Measurements from ENCODE around the gene GRIK2. TPM values are rescaled to one million over a fixed set of nuclear protein-coding genes. Genes with fewer than 3 reads are reported as not detected.

The GRIK2 gene
- total and polyA plus RNA-seq, 5 donors from 2014 or later, result not detected

DNA sequence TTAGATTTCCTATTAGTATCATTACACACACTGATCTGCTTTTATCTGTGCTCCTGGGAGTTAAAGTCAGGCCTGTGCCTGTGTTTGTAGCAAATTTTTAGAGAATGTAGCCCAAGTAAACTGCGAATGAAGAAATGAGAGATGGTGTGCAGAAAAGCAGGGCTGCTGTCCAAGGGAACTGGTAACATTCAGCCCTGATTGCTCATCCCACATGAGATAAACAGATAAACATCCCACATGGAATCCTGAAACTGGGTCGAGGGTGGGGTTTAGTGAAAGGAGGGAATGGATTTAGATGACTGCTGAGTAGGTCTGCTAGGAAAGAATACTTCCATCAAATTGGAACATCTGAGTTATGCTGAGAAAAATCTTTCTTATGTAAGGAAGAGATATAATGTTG is 69.1 kb downstream of the GRIK2 start:
- ATAC-seq (ENCODE audit: low read depth in 2 of 2), result no peak

DNA sequence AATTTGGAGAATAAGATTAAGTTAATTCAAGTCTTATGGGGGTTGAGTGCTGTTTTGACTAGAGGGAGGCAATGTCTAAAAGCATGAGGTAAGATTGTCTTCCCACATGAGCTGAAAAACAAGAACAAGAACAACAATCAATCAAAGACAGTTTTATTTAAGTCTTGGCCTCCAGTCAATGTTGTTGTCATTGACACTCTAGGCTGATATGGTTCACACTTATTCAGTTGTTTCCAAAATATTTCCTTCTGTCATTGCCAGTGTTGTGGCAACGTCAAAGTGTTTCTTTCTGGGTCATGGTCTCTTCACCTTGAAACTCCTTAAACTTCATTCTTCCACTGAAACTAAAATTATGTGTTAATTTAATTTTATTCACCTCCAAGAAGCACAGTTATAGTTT is 72.4 kb downstream of the GRIK2 start:
- Histone ChIP-seq H3K27ac (ENCODE audit: insufficient read depth, low read length, poor library complexity, severe bottlenecking) (no peak overlapping the region), H3K27me3 (ENCODE audit: control insufficient read depth, insufficient read depth, low read length) (no peaks in the 10 kb centered on the region), H3K36me3 (ENCODE audit: control insufficient read depth, insufficient read depth, low read length) (no peaks in the 10 kb centered on the region), H3K4me1 (ENCODE audit: control insufficient read depth, insufficient read depth, low read length, poor library complexity, severe bottlenecking) (no peaks in the 10 kb centered on the region), H3K4me3 (ENCODE audit: low read depth, low read length) (no peak overlapping the region), H3K9me3 (ENCODE audit: control insufficient read depth in 2 of 2, low read length in 2 of 2) (no peaks in the 10 kb centered on the region)
- H3K9me3 Mint-ChIP-seq, result peaks cover 0 to 9% (median 5%) of the 10 kb centered on the region in 7 donors
- no peaks in the 10 kb centered on the region for H3K36me3 Mint-ChIP-seq
- no peak for ATAC-seq (ENCODE audit: low read depth in 2 of 2)
- H3K4me1 Mint-ChIP-seq, result no peaks in the 10 kb centered on the region
- no peak overlapping the region for H3K27ac Mint-ChIP-seq
- H3K27me3 Mint-ChIP-seq, result no peaks in the 10 kb centered on the region
- H3K4me3 Mint-ChIP-seq, result no peak overlapping the region
- no peak for DNase-seq

More for the DNA sequence above, 69.1 kb downstream of the GRIK2 start:
- Histone ChIP-seq H3K36me3 (ENCODE audit: control insufficient read depth, insufficient read depth, low read length) (no peaks in the 10 kb centered on the region), H3K4me1 (ENCODE audit: control insufficient read depth, insufficient read depth, low read length, poor library complexity, severe bottlenecking) (no peaks in the 10 kb centered on the region), H3K27ac (ENCODE audit: insufficient read depth, low read length, poor library complexity, severe bottlenecking) (no peak overlapping the region), H3K4me3 (ENCODE audit: low read depth, low read length) (no peak overlapping the region), H3K9me3 (ENCODE audit: control insufficient read depth in 2 of 2, low read length in 2 of 2) (no peaks in the 10 kb centered on the region), H3K27me3 (ENCODE audit: control insufficient read depth, insufficient read depth, low read length) (no peaks in the 10 kb centered on the region)
- Mint-ChIP-seq H3K27ac (no peak overlapping the region), H3K4me1 (no peaks in the 10 kb centered on the region), H3K9me3 (peaks cover 0 to 8% (median 2%) of the 10 kb centered on the region in 7 donors), H3K36me3 (no peaks in the 10 kb centered on the region), H3K27me3 (no peaks in the 10 kb centered on the region), H3K4me3 (no peak overlapping the region)
- no peak for DNase-seq

DNA sequence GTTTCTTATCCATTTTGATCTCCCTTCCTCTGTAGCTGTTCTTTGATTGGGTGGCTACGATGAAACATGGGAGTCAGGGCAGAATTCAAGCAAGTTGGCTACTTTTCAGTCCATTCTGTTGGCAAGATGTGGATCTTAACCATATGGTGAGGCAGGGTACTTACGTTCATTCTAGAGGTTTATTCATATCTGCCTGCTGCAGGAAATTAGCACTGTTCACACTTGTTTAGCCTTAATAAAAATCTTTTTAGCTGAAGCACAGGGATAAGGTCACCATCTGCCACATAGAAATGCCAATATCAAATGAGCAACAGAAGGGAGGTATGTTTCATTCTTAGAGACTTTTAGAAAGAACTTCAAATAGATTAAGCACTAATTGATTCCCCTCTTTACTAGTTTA is 83.9 kb downstream of the GRIK2 start:
- Histone ChIP-seq H3K27me3 (ENCODE audit: control insufficient read depth, insufficient read depth, low read length) (no peaks in the 10 kb centered on the region), H3K4me1 (ENCODE audit: control insufficient read depth, insufficient read depth, low read length, poor library complexity, severe bottlenecking) (no peaks in the 10 kb centered on the region), H3K9me3 (ENCODE audit: control insufficient read depth in 2 of 2, low read length in 2 of 2) (no peaks in the 10 kb centered on the region), H3K27ac (ENCODE audit: insufficient read depth, low read length, poor library complexity, severe bottlenecking) (no peak overlapping the region), H3K4me3 (ENCODE audit: low read depth, low read length) (no peak overlapping the region), H3K36me3 (ENCODE audit: control insufficient read depth, insufficient read depth, low read length) (no peaks in the 10 kb centered on the region)
- Mint-ChIP-seq H3K4me1 (no peaks in the 10 kb centered on the region), H3K9me3 (peaks cover 0 to 6% (median 3%) of the 10 kb centered on the region in 7 donors), H3K27me3 (no peaks in the 10 kb centered on the region), H3K27ac (no peak overlapping the region), H3K4me3 (no peak overlapping the region), H3K36me3 (no peaks in the 10 kb centered on the region)
- DNase-seq (no peak), ATAC-seq (ENCODE audit: low read depth in 2 of 2) (no peak)

GRCh38 chr6:101478891-101479290 is 85.4 kb downstream of the GRIK2 start:
- H3K9me3 Mint-ChIP-seq, result peaks cover 0 to 7% (median 5%) of the 10 kb centered on the region in 7 donors
- Histone ChIP-seq H3K4me3 (ENCODE audit: low read depth, low read length) (no peak overlapping the region), H3K4me1 (ENCODE audit: control insufficient read depth, insufficient read depth, low read length, poor library complexity, severe bottlenecking) (no peaks in the 10 kb centered on the region), H3K27me3 (ENCODE audit: control insufficient read depth, insufficient read depth, low read length) (no peaks in the 10 kb centered on the region), H3K27ac (ENCODE audit: insufficient read depth, low read length, poor library complexity, severe bottlenecking) (no peak overlapping the region), H3K9me3 (ENCODE audit: control insufficient read depth in 2 of 2, low read length in 2 of 2) (no peaks in the 10 kb centered on the region), H3K36me3 (ENCODE audit: control insufficient read depth, insufficient read depth, low read length) (no peaks in the 10 kb centered on the region)
- no peaks in the 10 kb centered on the region for H3K4me1 Mint-ChIP-seq
- ATAC-seq (ENCODE audit: low read depth in 2 of 2), result no peak
- no peaks in the 10 kb centered on the region for H3K36me3 Mint-ChIP-seq
- H3K4me3 Mint-ChIP-seq, result no peak overlapping the region
- H3K27ac Mint-ChIP-seq, result no peak overlapping the region
- no peaks in the 10 kb centered on the region for H3K27me3 Mint-ChIP-seq
- no peak for DNase-seq

DNA sequence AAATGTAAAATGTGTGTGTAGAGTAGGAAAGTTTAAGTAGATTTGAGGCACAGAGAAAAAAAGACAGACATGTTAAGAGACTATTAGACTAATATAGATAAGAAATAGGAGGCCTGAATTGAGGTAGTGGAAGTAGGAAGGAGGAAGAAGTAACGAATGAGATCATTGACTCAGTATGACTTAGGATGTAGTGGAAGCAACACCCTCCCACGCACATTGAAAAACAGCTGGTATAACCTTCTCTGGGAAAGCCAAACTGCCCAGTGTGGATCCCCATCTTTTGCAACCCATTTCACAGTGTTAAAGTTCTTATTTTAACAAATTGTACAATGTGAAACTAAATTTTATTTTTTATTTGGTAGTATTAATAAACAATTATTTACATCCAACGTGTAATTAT is 89.1 kb downstream of the GRIK2 start:
- Histone ChIP-seq H3K27me3 (ENCODE audit: control insufficient read depth, insufficient read depth, low read length) (no peaks in the 10 kb centered on the region), H3K36me3 (ENCODE audit: control insufficient read depth, insufficient read depth, low read length) (no peaks in the 10 kb centered on the region), H3K4me1 (ENCODE audit: control insufficient read depth, insufficient read depth, low read length, poor library complexity, severe bottlenecking) (no peaks in the 10 kb centered on the region), H3K4me3 (ENCODE audit: low read depth, low read length) (no peak overlapping the region), H3K9me3 (ENCODE audit: control insufficient read depth in 2 of 2, low read length in 2 of 2) (no peaks in the 10 kb centered on the region), H3K27ac (ENCODE audit: insufficient read depth, low read length, poor library complexity, severe bottlenecking) (no peak overlapping the region)
- Mint-ChIP-seq H3K27ac (no peak overlapping the region), H3K4me1 (no peaks in the 10 kb centered on the region), H3K4me3 (no peak overlapping the region), H3K9me3 (peaks cover 0 to 9% (median 4%) of the 10 kb centered on the region in 7 donors), H3K36me3 (no peaks in the 10 kb centered on the region), H3K27me3 (no peaks in the 10 kb centered on the region)
- DNase-seq (no peak), ATAC-seq (ENCODE audit: low read depth in 2 of 2) (no peak)

DNA sequence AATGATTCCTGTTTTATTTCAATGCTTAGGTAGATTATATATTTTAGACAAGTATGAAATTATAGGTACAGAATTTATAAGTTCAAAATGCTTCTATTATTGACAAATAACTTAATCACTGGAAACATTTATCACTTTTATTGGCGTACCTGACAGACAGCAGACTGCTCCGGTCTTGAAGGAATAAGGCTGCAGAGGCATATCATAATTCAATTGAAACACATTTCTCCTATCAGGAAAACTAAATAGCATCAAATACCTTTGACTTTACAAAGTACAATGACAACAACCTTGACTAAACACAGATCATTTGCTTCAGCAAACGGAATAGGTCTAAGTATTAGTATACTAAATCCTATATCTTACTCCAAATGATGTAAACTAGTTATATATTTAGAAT is 91.3 kb downstream of the GRIK2 start:
- H3K27ac Mint-ChIP-seq, result no peak overlapping the region
- H3K36me3 ChIP-seq (ENCODE audit: control insufficient read depth, insufficient read depth, low read length), result no peaks in the 10 kb centered on the region
- no peaks in the 10 kb centered on the region for H3K27me3 Mint-ChIP-seq
- DNase-seq (no peak), ATAC-seq (ENCODE audit: low read depth in 2 of 2) (no peak)
- no peaks in the 10 kb centered on the region for H3K36me3 Mint-ChIP-seq
- no peaks in the 10 kb centered on the region for H3K4me1 ChIP-seq (ENCODE audit: control insufficient read depth, insufficient read depth, low read length, poor library complexity, severe bottlenecking)
- H3K9me3 Mint-ChIP-seq, result peaks cover 0 to 9% (median 4%) of the 10 kb centered on the region in 7 donors
- H3K27me3 ChIP-seq (ENCODE audit: control insufficient read depth, insufficient read depth, low read length), result no peaks in the 10 kb centered on the region
- H3K4me3 Mint-ChIP-seq, result no peak overlapping the region
- no peak overlapping the region for H3K27ac ChIP-seq (ENCODE audit: insufficient read depth, low read length, poor library complexity, severe bottlenecking)
- no peak overlapping the region for H3K4me3 ChIP-seq (ENCODE audit: low read depth, low read length)
- no peaks in the 10 kb centered on the region for H3K4me1 Mint-ChIP-seq
- H3K9me3 ChIP-seq (ENCODE audit: control insufficient read depth in 2 of 2, low read length in 2 of 2), result no peaks in the 10 kb centered on the region

DNA sequence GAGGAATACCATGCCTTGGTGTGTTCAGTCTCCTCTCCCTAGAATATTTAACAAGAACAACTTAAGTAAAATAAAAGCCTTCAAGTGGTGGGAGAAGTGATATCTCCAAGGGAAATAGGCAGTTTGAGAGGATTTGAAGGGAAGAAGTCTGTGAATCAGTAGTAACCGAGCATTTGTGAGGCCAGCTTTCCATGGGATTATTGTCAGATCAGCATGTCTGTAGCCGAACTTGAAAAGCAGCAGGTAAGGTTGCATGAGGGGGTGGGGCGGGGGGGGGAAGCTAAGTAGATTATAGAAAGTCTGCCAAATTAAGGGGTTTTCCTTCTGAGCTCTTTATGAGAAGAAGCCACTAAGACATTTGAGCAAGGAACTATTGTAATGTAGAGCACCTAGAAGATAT is 92.6 kb downstream of the GRIK2 start:
- H3K36me3 ChIP-seq (ENCODE audit: control insufficient read depth, insufficient read depth, low read length), result no peaks in the 10 kb centered on the region
- Mint-ChIP-seq H3K9me3 (peaks cover 0 to 9% (median 3%) of the 10 kb centered on the region in 7 donors), H3K27me3 (no peaks in the 10 kb centered on the region), H3K36me3 (no peaks in the 10 kb centered on the region), H3K4me1 (no peaks in the 10 kb centered on the region), H3K27ac (peak overlapping the region in 1 of 3 donors; percentile 45), H3K4me3 (no peak overlapping the region)
- ATAC-seq (ENCODE audit: low read depth in 2 of 2), result no peak
- H3K27me3 ChIP-seq (ENCODE audit: control insufficient read depth, insufficient read depth, low read length), result no peaks in the 10 kb centered on the region
- no peaks in the 10 kb centered on the region for H3K4me1 ChIP-seq (ENCODE audit: control insufficient read depth, insufficient read depth, low read length, poor library complexity, severe bottlenecking)
- no peaks in the 10 kb centered on the region for H3K9me3 ChIP-seq (ENCODE audit: control insufficient read depth in 2 of 2, low read length in 2 of 2)
- no peak for DNase-seq
- no peak overlapping the region for H3K27ac ChIP-seq (ENCODE audit: insufficient read depth, low read length, poor library complexity, severe bottlenecking)
- H3K4me3 ChIP-seq (ENCODE audit: low read depth, low read length), result no peak overlapping the region

GRCh38 chr6:101486726-101487125 is 93.2 kb downstream of the GRIK2 start:
- H3K4me3 Mint-ChIP-seq, result no peak overlapping the region
- Histone ChIP-seq H3K27me3 (ENCODE audit: control insufficient read depth, insufficient read depth, low read length) (no peaks in the 10 kb centered on the region), H3K4me1 (ENCODE audit: control insufficient read depth, insufficient read depth, low read length, poor library complexity, severe bottlenecking) (no peaks in the 10 kb centered on the region), H3K36me3 (ENCODE audit: control insufficient read depth, insufficient read depth, low read length) (no peaks in the 10 kb centered on the region), H3K9me3 (ENCODE audit: control insufficient read depth in 2 of 2, low read length in 2 of 2) (no peaks in the 10 kb centered on the region), H3K27ac (ENCODE audit: insufficient read depth, low read length, poor library complexity, severe bottlenecking) (no peak overlapping the region), H3K4me3 (ENCODE audit: low read depth, low read length) (no peak overlapping the region)
- H3K4me1 Mint-ChIP-seq, result no peaks in the 10 kb centered on the region
- no peak overlapping the region for H3K27ac Mint-ChIP-seq
- peaks cover 0 to 9% (median 3%) of the 10 kb centered on the region in 7 donors for H3K9me3 Mint-ChIP-seq
- H3K27me3 Mint-ChIP-seq, result no peaks in the 10 kb centered on the region
- no peak for DNase-seq
- no peaks in the 10 kb centered on the region for H3K36me3 Mint-ChIP-seq
- no peak for ATAC-seq (ENCODE audit: low read depth in 2 of 2)

Data from CD4-positive, CD25-positive, alpha-beta regulatory T cell (primary cell).